Mesenteric fat pad (tissue), 1 donor: ENCODE data around the gene PRCD. TPM values are rescaled to one million over a fixed set of nuclear protein-coding genes. Genes with fewer than 3 reads are reported as not detected.
"Not testable (repeated sequence)": the region's sequence is repeated elsewhere in the genome, so short reads cannot be mapped to it uniquely, and the experiment has no call there.

Experiments
- DNase-seq: peaks from one replicate; pipeline ENCODE4 v3.0.0-alpha.2; 2020; ENCODE audit warnings: low spot score
- total RNA-seq: library from RNA; stranded (reverse); fragmentation: NEBNext Ultra II Directional; extraction: Animal tissue kit (Norgen Biotek cat#: 25700); gene quantifications from one replicate; pipeline ENCODE4 v1.2.1, GENCODE V29; 2021
- donor health status: DM: yes; HTN: yes; CAD: no.

The PRCD gene
- total RNA-seq, 1 donor from 2014 or later, result 5.4 TPM

DNA sequence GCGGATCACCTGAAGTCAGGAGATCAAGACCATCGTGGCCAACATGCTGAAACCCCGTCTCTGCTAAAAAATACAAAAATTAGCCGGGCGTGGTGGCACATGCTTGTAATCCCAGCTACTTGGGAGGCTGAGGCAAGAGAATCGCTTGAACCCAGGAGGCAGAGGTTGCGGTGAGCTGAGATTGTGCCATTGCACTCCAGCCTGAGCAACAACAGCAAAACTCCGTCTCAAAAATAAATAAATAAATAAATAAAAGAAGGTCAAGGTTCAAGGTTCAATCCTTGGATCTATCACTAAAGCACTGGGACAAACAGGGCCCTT is 14.4 kb upstream of the PRCD start:
- DNase-seq, result not testable (repeated sequence)

GRCh38 chr17:76527016-76527415 is 12.8 kb upstream of the PRCD start:
- not testable (repeated sequence) for DNase-seq

GRCh38 chr17:76527430-76528111 is 12.3 kb upstream of the PRCD start:
- no peak for DNase-seq

DNA sequence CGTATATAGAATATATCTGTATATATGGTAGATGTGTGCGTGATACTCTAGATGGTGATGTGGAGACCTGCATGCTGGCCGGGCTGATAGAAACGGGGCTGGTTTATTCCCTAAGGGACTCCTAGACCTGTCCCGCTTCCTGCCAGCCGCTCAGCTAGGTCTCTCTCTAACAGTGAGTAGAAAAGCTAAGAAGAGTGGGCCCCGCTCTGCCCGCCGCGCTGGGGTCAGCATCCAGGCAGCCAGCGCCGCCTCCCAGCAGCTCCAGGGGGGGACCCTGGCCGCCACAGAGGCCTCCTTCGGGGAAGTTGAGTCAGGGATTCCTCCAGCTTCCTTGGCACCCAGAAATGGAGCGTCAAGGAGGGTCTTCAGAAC is 11.7 kb upstream of the PRCD start:
- DNase-seq, result no peak

- DNase-seq, result no peak
These were observed 11.2 kb upstream of the PRCD start for GRCh38 chr17:76528528-76529223.

GRCh38 chr17:76529224-76530094 is 10.4 kb upstream of the PRCD start:
- peak; percentile 93 for DNase-seq

- DNase-seq, result no peak
These were observed 9.6 kb upstream of the PRCD start for GRCh38 chr17:76530095-76530723.

- DNase-seq, result no peak
These were observed 8.9 kb upstream of the PRCD start for GRCh38 chr17:76530811-76531485.

DNA sequence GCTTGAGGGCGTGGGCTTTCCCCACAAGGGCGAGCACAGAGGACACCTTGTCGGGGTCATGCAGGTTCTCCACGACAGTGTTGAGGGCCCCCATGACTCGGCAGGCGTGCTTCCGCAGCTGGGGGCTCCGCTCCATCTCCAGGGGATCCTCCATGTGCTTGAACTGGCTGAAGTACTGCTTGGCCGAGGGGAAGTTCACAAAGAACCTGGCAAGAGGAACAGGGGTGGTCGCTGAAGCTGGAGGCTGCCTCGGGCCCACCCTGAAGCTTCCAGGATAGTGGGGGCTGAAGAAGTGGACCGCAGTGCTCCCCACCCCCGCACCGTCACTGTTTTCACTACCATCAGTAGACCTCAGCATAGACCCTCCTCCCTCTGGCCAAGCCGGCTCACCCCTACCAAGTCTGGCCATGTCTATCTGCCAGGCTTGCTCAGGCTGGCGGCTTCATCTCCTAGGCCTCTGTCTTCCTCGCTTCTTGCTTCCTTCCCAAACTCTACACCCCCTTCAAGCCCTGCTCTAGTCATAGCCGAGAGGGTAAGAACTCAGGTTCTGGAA is 8.3 kb upstream of the PRCD start:
- DNase-seq, result no peak

GRCh38 chr17:76532072-76532651 is 7.7 kb upstream of the PRCD start:
- DNase-seq, result no peak

DNA sequence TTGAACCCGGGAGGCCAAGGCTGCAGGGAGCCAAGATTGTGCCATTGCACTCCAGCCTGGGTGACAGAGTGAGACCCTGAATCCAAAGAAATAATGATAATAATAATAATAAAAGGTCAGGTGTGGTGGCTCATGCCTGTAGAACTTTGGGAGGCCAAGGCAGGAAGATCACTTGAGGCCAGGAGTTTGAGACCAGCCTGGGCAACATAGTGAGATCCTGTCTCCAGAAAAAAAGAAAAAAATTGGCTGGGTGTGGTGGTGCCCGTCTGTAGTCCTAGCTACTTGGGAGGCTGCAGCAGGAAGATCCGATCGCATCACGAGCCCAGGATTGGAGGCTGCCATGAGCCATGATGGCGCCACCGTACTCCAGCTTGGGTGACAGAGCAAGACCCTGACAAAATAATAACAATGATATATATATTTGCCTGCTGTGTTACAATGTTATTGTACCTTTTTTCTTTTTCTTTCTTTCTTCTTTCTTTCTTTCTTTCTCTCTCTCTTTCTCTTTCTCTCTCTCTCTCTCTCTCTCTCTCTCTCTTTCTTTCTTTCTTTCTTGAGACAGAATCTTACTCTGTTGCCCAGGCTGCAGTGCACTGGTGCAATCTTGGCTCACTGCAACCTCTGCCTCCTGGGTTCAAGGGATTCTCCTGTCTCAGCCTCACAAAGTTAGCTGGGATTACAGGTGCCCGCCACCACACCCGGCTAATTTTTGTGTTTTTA is 6.0 kb upstream of the PRCD start:
- not testable (repeated sequence) for DNase-seq

DNA sequence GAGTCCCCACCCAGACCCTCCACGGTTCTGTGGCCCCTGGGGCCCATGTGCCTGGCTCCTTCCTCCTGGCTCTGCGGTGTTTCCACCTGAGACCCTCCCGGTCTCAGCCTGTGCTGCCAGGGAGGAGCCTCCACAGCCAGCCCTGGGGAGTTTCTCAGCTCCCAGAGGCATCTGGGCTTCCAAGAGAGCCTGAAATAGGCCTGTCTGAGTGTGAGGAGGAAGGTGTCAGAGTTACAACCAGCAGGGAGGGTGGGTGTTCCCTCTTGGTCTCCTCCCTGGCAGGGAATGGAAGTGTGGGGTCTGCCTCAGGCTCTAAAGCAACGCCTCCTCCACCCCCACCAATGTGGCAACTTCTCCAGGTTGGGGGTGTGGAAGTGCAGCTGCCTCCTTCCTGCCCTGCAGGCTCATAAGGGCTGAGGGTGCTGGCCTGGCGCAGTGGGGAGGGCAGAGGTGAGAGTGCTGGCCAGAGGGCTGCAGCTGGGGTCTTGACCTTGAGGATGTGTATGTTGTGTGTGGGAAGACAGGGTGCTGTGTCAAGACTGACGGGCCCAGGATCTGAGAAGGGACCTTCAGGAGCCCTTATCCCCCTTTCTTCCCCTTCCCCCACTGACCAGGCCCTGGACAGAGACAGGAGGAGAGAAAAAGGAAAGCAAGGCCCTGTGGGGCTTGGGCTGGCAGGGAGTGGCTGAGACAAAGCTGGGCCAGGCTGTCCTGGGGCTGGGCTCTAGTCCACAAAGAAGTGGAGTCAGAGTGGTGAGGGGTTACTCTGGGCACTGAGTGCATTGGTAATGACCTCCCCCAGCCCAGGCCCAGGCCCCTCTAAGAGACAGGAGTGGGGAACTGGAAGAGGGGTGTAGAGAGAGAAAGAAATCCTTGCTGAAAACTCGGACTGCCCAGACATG is 4.8 kb upstream of the PRCD start:
- DNase-seq, result no peak

DNA sequence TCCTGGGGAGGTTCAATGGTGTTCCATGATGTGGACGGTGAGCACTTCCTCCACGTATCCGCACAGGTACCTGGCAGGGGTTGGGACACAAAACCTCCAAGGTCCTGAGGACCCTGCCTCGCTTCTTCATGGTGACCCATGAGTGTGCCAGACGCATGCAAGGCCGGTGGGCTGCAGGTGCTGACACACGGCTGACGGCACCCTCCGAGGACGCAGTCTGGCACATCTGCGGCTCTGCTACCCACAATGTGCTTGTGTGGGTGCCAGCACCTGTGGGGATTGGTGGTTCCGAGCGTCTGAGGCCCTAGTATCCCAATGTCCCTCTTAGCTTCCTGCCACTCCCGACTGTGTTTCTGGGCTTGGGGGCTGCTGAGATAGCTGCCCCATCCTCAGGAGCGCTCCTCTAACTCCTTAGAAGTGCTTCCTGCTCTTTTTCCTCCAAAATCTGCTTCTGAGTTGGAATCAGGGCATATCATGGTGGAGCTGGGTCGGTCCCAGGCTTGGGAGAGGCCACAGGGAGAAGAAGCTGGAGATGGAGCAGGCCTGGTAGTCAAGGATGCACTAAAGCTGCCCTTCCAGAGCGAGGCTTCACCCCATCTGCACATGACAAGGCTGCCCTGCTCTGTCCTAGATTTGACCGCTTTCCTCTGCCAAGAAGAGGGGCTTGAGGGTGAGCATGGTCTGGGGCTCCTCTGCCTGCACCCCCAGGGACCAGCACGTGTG is 3.9 kb upstream of the PRCD start:
- DNase-seq, result no peak

GRCh38 chr17:76536511-76537287 is 3.1 kb upstream of the PRCD start:
- DNase-seq, result no peak

GRCh38 chr17:76537288-76537577 is 2.6 kb upstream of the PRCD start:
- no peak for DNase-seq

GRCh38 chr17:76537578-76538280 is 2.1 kb upstream of the PRCD start, which contains the start of gene CYGB:
TSS of gene CYGB (minus strand) at chr17:76537709. CDS start at chr17:76537542, 167 bp downstream.
- DNase-seq, result no peak
